Stomach (tissue), 9 donors: Measurements from ENCODE around the gene BPIFB4. TPM values are rescaled to one million over a fixed set of nuclear protein-coding genes. Genes with fewer than 3 reads are reported as not detected.

Experiments used
- DNase-seq, 2 donors: peaks; one replicate each; pipeline versions ENCODE4 v3.0.0 to v3.0.0-alpha.2; 2013 to 2019
- H3K27ac ChIP-seq, 5 donors: fragments of 200-600 bp in 4 of 5; sonication (generic) in 4 of 5; one replicate each; pipeline ENCODE4 v1.5.1; 2013 to 2019; ENCODE audit warnings: mild to moderate bottlenecking in 1 of 5, moderate library complexity in 1 of 5
- H3K27me3 ChIP-seq, 3 donors: fragments of 200-600 bp; sonication (generic); one replicate each; pipeline ENCODE4 v1.5.1; 2017 to 2019; ENCODE audit warnings: mixed run types in 1 of 3
- H3K36me3 ChIP-seq, 4 donors: fragments of 200-600 bp; sonication (generic); 1 replicate in 3 of 4; 2 replicates in 1 of 4; pipeline ENCODE4 v1.5.1; 2016 to 2019
- H3K4me1 ChIP-seq, 4 donors: fragments of 200-600 bp; sonication (generic); one replicate each; pipeline ENCODE4 v1.5.1; 2016 to 2019
- H3K4me3 ChIP-seq, 4 donors: fragments of 200-600 bp; sonication (generic) in 3 of 4; one replicate each; pipeline ENCODE4 v1.5.1; 2016 to 2019; ENCODE audit warnings: mild to moderate bottlenecking in 1 of 4
- H3K9me3 ChIP-seq, 4 donors: fragments of 200-600 bp; sonication (generic); one replicate each; pipeline ENCODE4 v1.5.1; 2016 to 2019
- CTCF ChIP-seq, 7 experiments: fragments of 450-650 bp in 4 of 7; fragments of 200-600 bp in 3 of 7; sonication (generic) in 3 of 7; IDR thresholded peaks; one replicate each; pipeline ENCODE4 v1.5.1; 2016 to 2019; ENCODE audit warnings: antibody characterized with exemption in 7 of 7, control low read depth in 2 of 7, mild to moderate bottlenecking in 1 of 7
- EP300 ChIP-seq: sonication (generic); formaldehyde crosslinking; IDR thresholded peaks from one replicate; pipeline ENCODE4 v1.6.1; 2017; ENCODE audit warnings: antibody characterized with exemption
- POLR2A ChIP-seq, 4 donors: fragments of 450-650 bp; IDR thresholded peaks; one replicate each; pipeline ENCODE4 v1.6.1; 2016; ENCODE audit warnings: antibody characterized with exemption in 4 of 4, control low read depth in 2 of 4, mild to moderate bottlenecking in 1 of 4, moderate library complexity in 1 of 4
- POLR2AphosphoS5 ChIP-seq, 3 donors: sonication (generic); formaldehyde crosslinking; IDR thresholded peaks; one replicate each; pipeline ENCODE4 v1.6.1; 2016; ENCODE audit warnings: antibody characterized with exemption in 3 of 3
- WGBS, 5 donors: extraction: QIAGEN DNeasy Blood & Tissue Kit in 3 of 5; methylation state at CpG; one replicate each; pipeline versions ENCODE4 v1.1.5 to v1.1.7; 2013 to 2018; 5-methylcytosine and 5-hydroxymethylcytosine counted together
- intact Hi-C: fragments of 100-400 bp; cut with DNase I; formaldehyde crosslinking; loops from one replicate; pipeline ENCODE4 v1.15.1; 2023; ENCODE audit warnings: low total_unique reads
- polyA plus RNA-seq, 3 donors: library from polyadenylated mRNA; stranded (reverse); fragments of 200-250 nt; gene quantifications; one replicate each; pipeline ENCODE4 v1.2.3, GENCODE V29; 2013
- total RNA-seq, 5 donors: library from RNA; depleted of rRNA; stranded (reverse); fragments of >200 nt; gene quantifications; one replicate each; pipeline versions ENCODE4 v1.1.0 to v1.2.3, GENCODE V29; 2014 to 2016
- donor health status: healthy with polysubstance abuse.
- donor health status: Bipolar disorder and iron deficiency.
- donor health status: healthy.

BPIFB4 gene
- total and polyA plus RNA-seq, 8 donors, result not detected

- H3K4me3 ChIP-seq, result no peak overlapping the region
- H3K27me3 ChIP-seq, result peaks cover 0 to 18% (median 0%) of the 10 kb centered on the region in 3 donors
- no peaks in the 10 kb centered on the region for H3K36me3 ChIP-seq
- WGBS, 5 donors, result 49 to 79% (median 66%) methylated on average over 4 of the region's 4 CpGs
- H3K4me1 ChIP-seq, result no peaks in the 10 kb centered on the region
- intact Hi-C loops, result no loop called here
- H3K27ac ChIP-seq, result no peak overlapping the region
- DNase-seq, result no peak
- TF ChIP-seq CTCF (IDR thresholded peaks at IDR 0.05), result no peak
- H3K9me3 ChIP-seq, result peaks cover 0 to 3% (median 3%) of the 10 kb centered on the region in 4 donors
Observed at GRCh38 chr20:33051333-33051732, 28.1 kb upstream of the BPIFB4 start.

DNA sequence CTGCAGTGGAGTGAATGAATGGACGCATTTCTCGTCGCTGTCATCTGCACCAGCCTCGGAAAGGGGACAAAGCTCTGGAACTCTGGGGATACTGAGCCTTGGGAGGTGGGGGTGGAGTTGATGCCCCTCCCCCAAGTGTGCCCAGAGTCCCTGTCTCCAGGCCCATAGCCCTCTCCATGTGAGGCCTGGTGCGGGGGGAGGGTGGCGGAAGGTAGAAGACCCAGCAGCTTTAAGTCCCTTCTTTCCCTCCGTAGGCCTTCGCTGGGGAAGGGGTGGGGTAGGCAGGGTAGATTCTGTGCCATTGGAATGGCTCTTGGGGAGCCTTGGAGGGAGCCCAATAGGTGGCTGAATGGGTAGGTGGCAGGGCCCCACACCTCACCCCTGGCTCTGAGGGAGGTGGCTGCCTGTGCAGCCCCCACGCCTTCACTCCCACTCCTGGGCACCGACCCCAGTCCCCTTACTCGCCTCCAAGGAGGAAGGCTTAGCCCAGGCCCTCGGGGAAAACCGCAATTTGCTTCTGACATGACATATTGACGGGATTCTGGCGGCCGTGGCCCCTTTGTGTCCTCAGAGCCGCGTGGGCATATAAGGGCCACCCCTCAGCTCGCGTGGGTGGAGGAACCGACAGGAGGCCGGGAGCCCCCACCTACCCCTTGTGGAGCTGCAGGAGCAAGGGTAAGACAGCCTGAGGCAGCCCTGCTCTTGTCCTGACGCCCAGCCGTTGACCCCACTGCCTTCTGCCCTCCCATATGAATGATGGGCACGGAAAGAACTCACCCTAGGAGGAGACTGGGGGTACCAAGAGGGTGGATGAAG is 25.9 kb upstream of the BPIFB4 start, which contains the start of gene BPIFB3:
Gene BPIFB3, plus strand, starts transcription at position 613 of the 816 bp plus-strand sequence. CDS start 1,533 bp downstream, outside the sequence.
- no peak within 1 kb of the TSS for H3K27ac ChIP-seq
- H3K4me3 ChIP-seq, result no peak within 1 kb of the TSS
- DNase-seq, result no peak
- no peaks in the 10 kb centered on the region for H3K4me1 ChIP-seq
- H3K9me3 ChIP-seq, result no peaks in the 10 kb centered on the region
- WGBS, 5 donors, result 72 to 84% (median 77%) methylated on average over 11 to 25 of the region's 25 CpGs
- H3K36me3 ChIP-seq, result no peaks in the 10 kb centered on the region
- TF ChIP-seq CTCF (IDR thresholded peaks at IDR 0.05) (no peak), POLR2AphosphoS5 (IDR thresholded peaks at IDR 0.05) (no peak), POLR2A (IDR thresholded peaks at IDR 0.05) (no peak), EP300 (no peak)
- H3K27me3 ChIP-seq, result peaks cover 0 to 18% (median 0%) of the 10 kb centered on the region in 3 donors
- intact Hi-C loops, result no loop called here

- intact Hi-C loops, result no loop called here
- Histone ChIP-seq H3K36me3 (no peaks in the 10 kb centered on the region), H3K4me3 (no peak overlapping the region), H3K9me3 (no peaks in the 10 kb centered on the region), H3K4me1 (no peaks in the 10 kb centered on the region), H3K27ac (no peak overlapping the region), H3K27me3 (peaks cover 0 to 18% (median 0%) of the 10 kb centered on the region in 3 donors)
- 61 to 74% (median 64%) methylated on average over 7 of the region's 7 CpGs for WGBS, 5 donors
- DNase-seq, result no peak
- no peak for TF ChIP-seq POLR2A (IDR thresholded peaks at IDR 0.05)
- TF ChIP-seq POLR2AphosphoS5 (IDR thresholded peaks at IDR 0.05), result no peak
- TF ChIP-seq EP300, result no peak
Observed at GRCh38 chr20:33054381-33054780, 25.1 kb upstream of the BPIFB4 start.

DNA sequence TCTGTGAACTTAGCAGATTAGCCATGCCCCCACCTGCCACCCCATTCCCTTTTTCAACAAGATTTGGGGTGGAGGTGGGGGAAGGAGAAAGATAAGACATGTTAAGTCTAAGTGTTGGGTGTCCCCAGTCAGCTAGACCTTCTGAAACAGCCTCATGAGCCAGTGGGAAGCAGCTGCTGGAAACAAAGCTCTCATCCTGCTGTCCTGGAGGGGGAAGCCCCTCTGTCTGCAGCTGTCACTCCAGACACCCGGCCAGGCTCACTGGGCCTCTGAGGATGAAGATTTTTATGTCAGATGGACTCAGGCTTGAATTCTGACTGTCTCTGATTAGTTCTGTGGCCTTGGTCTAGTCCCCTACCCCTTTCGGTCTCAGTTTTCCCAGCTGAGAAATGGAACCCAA is 24.7 kb upstream of the BPIFB4 start:
- H3K36me3 ChIP-seq, result no peaks in the 10 kb centered on the region
- WGBS, 5 donors, result 76 to 88% (median 77%) methylated on average over 2 of the region's 2 CpGs
- H3K4me3 ChIP-seq, result no peak overlapping the region
- intact Hi-C loops, result no loop called here
- no peaks in the 10 kb centered on the region for H3K4me1 ChIP-seq
- H3K27me3 ChIP-seq, result peaks cover 0 to 18% (median 0%) of the 10 kb centered on the region in 3 donors
- H3K9me3 ChIP-seq, result no peaks in the 10 kb centered on the region
- H3K27ac ChIP-seq, result no peak overlapping the region
- TF ChIP-seq CTCF (IDR thresholded peaks at IDR 0.05) (no peak), EP300 (no peak), POLR2AphosphoS5 (IDR thresholded peaks at IDR 0.05) (no peak), POLR2A (IDR thresholded peaks at IDR 0.05) (no peak)
- no peak for DNase-seq

GRCh38 chr20:33059136-33059535 is 20.3 kb upstream of the BPIFB4 start:
- no peak for DNase-seq
- Histone ChIP-seq H3K27ac (no peak overlapping the region), H3K27me3 (peaks cover 0 to 10% (median 0%) of the 10 kb centered on the region in 3 donors), H3K36me3 (no peaks in the 10 kb centered on the region), H3K9me3 (no peaks in the 10 kb centered on the region), H3K4me3 (no peak overlapping the region), H3K4me1 (no peaks in the 10 kb centered on the region)
- WGBS, 5 donors, result 66 to 85% (median 76%) methylated on average over 7 of the region's 7 CpGs
- intact Hi-C loops, result no loop called here
- TF ChIP-seq POLR2AphosphoS5 (IDR thresholded peaks at IDR 0.05) (no peak), POLR2A (IDR thresholded peaks at IDR 0.05) (no peak), EP300 (no peak), CTCF (IDR thresholded peaks at IDR 0.05) (no peak)
